C4-2B (cell line): ENCODE results near the gene JUP.

Experiments used
- H3K27ac ChIP-seq: fragments of 450-650 bp; 2 replicates; pipeline ENCODE4 v1.5.1; 2017
- ZFX ChIP-seq: fragments of 450-650 bp; IDR thresholded peaks from 2 replicates; pipeline ENCODE4 v1.6.1; 2017
- TF ChIP-seq, protein P1 (sequence below): fragments of 450-650 bp; conservative IDR thresholded peaks from 2 replicates; pipeline ENCODE4 v1.5.1; 2017; ENCODE audit warnings: mild to moderate bottlenecking

The JUP gene

DNA sequence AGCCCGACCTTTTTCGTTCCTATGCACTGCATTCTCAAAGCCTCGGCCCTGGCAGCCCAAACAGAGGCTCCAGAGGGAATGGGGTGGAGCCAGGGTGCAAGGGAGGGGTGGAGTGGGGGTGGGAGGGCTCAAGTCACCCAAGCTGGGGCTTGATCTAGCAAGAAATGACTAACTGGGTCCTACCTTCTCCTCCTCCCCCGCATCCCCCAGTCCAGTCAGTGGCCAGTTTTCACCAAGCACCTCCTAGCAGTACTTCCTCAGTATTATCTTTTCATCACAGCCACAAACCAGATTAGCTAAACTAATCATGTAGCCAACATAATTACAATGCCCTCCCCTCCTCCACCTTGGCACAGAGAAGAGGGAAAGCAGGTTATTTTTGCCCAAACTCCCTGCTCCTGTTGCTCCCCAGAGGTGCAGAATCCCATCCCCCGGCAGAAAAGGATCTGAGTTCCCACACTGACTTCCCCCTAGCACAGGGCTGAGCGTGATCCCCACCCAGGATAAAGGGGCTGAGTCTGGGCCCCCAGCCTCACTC lies 2.2 kb downstream of the JUP start:
- TF ChIP-seq, protein P1, sequence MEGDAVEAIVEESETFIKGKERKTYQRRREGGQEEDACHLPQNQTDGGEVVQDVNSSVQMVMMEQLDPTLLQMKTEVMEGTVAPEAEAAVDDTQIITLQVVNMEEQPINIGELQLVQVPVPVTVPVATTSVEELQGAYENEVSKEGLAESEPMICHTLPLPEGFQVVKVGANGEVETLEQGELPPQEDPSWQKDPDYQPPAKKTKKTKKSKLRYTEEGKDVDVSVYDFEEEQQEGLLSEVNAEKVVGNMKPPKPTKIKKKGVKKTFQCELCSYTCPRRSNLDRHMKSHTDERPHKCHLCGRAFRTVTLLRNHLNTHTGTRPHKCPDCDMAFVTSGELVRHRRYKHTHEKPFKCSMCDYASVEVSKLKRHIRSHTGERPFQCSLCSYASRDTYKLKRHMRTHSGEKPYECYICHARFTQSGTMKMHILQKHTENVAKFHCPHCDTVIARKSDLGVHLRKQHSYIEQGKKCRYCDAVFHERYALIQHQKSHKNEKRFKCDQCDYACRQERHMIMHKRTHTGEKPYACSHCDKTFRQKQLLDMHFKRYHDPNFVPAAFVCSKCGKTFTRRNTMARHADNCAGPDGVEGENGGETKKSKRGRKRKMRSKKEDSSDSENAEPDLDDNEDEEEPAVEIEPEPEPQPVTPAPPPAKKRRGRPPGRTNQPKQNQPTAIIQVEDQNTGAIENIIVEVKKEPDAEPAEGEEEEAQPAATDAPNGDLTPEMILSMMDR: no peak
- TF ChIP-seq ZFX: no peak
- H3K27ac ChIP-seq: peak overlapping the region; percentile 85

DNA sequence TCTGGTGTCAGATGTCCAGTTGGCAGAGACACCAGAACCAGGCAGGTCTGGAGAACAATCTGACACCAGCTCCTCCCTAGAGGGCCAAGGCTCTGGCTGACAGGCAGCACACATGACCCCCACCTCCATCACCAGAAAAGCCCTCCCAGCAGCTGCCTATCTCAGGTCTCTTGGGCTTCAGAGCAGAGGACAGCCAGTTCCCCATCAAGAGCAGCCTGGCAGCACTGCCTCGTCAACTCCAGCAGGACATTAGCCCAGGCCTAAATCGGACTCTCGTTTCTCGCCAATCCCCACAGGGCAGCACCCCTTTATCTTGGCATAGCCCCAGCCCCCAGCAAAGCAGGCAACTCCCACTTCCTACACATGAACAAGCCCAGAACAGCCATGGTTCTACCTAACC lies 4.4 kb downstream of the JUP start:
- H3K27ac ChIP-seq: peak overlapping the region; percentile 85
- TF ChIP-seq, protein P1: no peak
- TF ChIP-seq ZFX: no peak

DNA sequence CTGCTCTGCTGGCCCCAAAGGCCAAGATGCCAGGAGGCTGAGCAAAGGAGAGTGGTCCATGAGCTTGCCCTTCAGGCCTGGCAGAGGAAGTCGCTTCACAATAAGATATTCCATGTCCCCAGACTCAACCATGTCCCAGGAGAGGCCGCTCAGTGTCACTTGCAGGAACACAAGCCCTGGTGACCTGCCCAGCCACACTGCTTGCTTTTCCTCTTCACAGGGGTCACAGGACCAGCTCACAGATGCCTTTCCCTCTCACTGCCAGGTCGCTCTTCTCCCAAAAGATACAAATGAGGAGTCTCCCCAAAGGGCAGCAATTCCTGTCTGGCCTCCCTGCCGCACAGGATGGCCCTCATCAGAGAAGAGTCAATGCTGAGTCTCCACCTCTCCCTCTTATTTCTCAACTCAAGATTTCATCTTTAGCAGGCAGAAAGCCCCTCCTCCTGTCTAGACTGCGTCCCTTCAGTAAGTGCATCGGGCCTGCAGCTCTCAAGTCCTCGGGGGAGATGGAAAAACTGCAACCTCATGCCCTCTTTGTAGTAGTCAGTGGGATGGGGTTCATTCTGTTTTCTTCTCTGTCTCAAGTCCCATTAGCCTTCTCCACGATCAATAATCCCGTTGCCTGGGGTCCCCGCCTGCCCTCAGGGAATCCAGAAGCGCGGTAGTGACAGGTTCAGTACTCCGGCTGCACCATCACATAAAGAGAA lies 5.0 kb downstream of the JUP start:
- peak overlapping the region; percentile 85 for H3K27ac ChIP-seq
- no peak for TF ChIP-seq ZFX
- TF ChIP-seq, protein P1: no peak

DNA sequence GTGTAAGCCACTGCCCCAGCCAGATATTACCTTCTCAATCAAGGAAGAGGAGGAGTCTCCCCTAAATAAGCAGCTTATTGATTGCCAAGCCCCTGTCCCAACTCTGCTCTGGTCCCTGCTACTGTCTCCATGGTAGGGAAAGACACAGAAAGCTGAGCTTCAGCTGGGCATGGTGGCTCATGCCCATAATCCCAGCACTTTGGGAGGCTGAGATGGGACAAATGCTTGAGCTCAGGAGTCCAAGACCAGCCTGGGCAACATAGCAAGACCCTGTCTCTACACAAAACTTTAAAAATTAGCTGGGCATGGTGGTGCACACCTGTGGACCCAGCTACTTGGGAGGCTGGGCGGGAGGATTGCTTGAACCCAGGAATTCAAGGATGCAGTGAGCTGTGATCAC lies 6.6 kb downstream of the JUP start:
- H3K27ac ChIP-seq: peak overlapping the region; percentile 88
- TF ChIP-seq, protein P1: no peak
- TF ChIP-seq ZFX: no peak

DNA sequence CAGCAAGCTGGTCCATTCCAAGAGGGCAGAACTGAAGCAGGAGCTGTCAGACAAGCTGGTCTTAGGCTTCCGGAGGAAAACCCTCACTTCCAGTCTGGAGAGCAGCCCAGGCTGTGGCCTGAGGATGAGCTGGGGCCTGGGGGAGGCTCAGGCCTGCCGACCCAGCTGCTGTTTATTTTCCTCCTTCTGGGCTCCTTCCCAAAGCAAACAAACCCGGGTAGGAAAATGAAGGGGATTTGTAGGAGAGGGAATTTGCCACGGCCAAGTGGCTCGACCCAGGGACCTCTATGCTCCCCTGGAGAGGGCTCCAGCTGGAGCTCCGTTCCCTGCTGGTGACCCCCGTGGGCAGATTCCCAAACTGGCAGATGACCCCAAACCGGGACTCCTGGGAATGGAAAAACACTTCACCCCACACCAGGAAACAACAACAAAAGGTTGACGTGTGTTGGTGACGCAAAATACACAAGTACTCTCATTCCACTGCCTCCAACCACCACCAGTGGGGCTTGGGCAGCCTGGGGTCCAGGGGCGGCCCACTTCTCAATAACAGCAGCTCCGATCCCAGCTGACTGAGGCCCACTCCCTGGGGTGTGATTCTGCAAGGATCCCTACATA lies 8.8 kb downstream of the JUP start:
- TF ChIP-seq ZFX: no peak
- TF ChIP-seq, protein P1: no peak
- peak overlapping the region; percentile 88 for H3K27ac ChIP-seq

DNA sequence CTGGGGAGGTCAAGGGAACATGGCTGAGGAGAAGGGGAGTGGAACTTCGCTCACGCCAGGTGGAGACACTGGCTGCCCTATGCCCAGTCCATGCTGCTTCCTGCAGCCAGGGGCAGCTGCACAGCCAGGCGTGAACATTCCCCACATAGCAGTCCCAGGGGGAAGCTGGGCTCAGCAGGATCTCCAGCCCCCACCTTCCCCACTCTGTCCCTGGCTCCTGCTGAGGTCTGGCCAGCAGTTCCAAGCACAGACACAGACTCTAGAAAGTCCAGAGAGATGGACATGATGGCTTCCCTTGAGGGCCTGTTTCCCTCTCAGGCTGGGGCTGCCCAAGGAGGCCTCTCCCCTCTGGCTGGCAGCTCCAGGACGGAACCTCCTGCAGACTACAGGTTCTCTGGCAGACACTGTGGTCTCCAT lies 9.3 kb downstream of the JUP start:
- H3K27ac ChIP-seq: peak overlapping the region; percentile 88
- TF ChIP-seq, protein P1: no peak

DNA sequence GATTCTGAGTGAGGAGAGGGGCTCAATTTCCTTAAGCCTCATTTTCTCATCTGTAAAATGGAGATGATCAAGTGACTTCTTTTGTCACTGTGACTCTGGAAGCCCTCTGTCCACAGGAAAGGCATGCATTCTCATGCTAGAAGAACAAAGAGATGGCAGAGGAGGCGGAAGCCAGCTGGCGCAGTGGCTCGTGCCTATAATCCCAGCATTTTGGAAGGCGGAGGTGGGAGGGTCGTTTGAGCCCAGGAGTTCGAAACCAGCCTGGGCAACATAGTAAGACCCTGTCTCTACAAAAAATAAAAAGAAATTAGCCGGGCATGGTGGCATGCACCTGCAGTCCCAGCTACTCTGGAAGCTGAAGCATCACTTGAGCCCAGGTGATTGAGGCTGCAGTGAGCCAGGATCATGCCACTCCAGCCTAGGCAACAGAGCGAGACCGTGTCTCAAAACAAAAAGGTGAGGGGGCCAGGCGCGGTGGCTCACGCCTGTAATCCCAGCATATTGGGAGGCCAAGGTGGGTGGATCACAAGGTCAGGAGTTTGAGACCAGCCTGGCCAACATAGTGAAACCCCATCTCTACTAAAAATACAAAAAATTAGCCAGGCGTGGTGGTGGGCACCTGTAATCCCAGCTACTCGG lies 10.1 kb downstream of the JUP start:
- H3K27ac ChIP-seq: peak overlapping the region; percentile 88
